NB4 (cell line): Measurements from ENCODE around the gene CD28.

ENCODE experiments used
- TF ChIP-seq, protein P1 (sequence below): IDR thresholded peaks from 2 replicates; pipeline ENCODE4 v1.6.1; 2011; ENCODE audit warnings: low read depth, low read length
- TF ChIP-seq, protein P2 (sequence below): IDR thresholded peaks from one replicate; pipeline ENCODE4 v1.5.1; 2012; ENCODE audit warnings: low read depth, low read length

DNA sequence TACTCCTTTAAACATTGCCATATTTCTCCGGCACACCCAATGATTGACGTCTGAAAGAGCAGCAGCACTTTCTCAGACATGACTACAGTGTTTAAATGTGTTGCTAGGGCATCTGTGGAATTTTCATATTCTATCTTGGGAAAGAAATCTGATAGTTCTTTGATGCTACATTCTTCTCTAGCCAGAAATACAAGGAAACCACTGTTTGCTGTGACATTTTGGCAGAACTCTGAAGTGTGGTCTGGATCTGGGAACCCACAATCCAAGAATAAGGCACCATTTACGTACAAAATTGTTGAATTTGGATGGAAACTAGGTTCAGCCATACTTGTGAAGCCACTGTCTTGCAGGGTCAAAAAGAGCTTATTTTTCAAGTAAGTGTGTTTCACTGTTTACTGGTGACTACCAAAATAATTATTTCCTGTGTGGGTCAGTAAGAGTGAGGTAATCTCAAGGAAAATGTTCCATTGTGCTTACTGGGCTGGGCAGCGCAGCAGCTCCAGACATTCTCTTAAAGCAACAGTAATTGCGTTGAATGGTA, 21.3 kb upstream of the CD28 start:
- TF ChIP-seq, protein P1, sequence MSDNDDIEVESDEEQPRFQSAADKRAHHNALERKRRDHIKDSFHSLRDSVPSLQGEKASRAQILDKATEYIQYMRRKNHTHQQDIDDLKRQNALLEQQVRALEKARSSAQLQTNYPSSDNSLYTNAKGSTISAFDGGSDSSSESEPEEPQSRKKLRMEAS = no peak
- TF ChIP-seq, protein P2, sequence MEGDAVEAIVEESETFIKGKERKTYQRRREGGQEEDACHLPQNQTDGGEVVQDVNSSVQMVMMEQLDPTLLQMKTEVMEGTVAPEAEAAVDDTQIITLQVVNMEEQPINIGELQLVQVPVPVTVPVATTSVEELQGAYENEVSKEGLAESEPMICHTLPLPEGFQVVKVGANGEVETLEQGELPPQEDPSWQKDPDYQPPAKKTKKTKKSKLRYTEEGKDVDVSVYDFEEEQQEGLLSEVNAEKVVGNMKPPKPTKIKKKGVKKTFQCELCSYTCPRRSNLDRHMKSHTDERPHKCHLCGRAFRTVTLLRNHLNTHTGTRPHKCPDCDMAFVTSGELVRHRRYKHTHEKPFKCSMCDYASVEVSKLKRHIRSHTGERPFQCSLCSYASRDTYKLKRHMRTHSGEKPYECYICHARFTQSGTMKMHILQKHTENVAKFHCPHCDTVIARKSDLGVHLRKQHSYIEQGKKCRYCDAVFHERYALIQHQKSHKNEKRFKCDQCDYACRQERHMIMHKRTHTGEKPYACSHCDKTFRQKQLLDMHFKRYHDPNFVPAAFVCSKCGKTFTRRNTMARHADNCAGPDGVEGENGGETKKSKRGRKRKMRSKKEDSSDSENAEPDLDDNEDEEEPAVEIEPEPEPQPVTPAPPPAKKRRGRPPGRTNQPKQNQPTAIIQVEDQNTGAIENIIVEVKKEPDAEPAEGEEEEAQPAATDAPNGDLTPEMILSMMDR = no peak
